CD4-positive, alpha-beta T cell treated with Interleukin-17A for 4 hours (primary cell): ENCODE results near the gene EPHA8.

Experiments
- DNase-seq: peaks from one replicate; pipeline ENCODE4 v3.0.0-alpha.2; 2020; ENCODE audit warnings: mixed read lengths

Gene EPHA8

GRCh38 chr1:22625262-22625925 lies 62.1 kb downstream of the EPHA8 start:
- no peak for DNase-seq

GRCh38 chr1:22626237-22627157 lies 63.2 kb downstream of the EPHA8 start:
- no peak for DNase-seq

GRCh38 chr1:22627331-22627730 lies 64.0 kb downstream of the EPHA8 start:
- DNase-seq, result no peak

- no peak for DNase-seq
Observed at GRCh38 chr1:22628698-22629444, 65.6 kb downstream of the EPHA8 start.

GRCh38 chr1:22629886-22630285 lies 66.6 kb downstream of the EPHA8 start:
- no peak for DNase-seq

- DNase-seq, result no peak
Observed at GRCh38 chr1:22633697-22634463, 70.6 kb downstream of the EPHA8 start.

- no peak for DNase-seq
Observed at GRCh38 chr1:22635436-22635835, 72.1 kb downstream of the EPHA8 start.

- DNase-seq, result no peak
Observed at GRCh38 chr1:22636353-22636752, 73.1 kb downstream of the EPHA8 start, which contains the start of gene C1QA. Gene C1QA (plus strand): TSS chr1:22636628. CDS start chr1:22637617, 989 bp downstream.

GRCh38 chr1:22636927-22637326 lies 73.6 kb downstream of the EPHA8 start:
- DNase-seq, result no peak

- no peak for DNase-seq
Observed at GRCh38 chr1:22637907-22638445, 74.7 kb downstream of the EPHA8 start.

GRCh38 chr1:22638476-22639234 lies 75.4 kb downstream of the EPHA8 start:
- DNase-seq, result no peak

GRCh38 chr1:22639286-22639685 lies 76.0 kb downstream of the EPHA8 start:
- no peak for DNase-seq

- DNase-seq, result no peak
Observed at GRCh38 chr1:22641247-22641646, 78.0 kb downstream of the EPHA8 start.

- peak; percentile 76 for DNase-seq
Observed at GRCh38 chr1:22641906-22642636, 78.8 kb downstream of the EPHA8 start.

GRCh38 chr1:22643381-22643780 lies 80.1 kb downstream of the EPHA8 start, which contains the start of gene C1QC:
Gene C1QC (plus strand): TSS chr1:22643633. CDS start chr1:22644024, 391 bp downstream.
- DNase-seq, result no peak

GRCh38 chr1:22643928-22644327 lies 80.6 kb downstream of the EPHA8 start:
- no peak for DNase-seq

GRCh38 chr1:22645931-22646330 lies 82.6 kb downstream of the EPHA8 start:
- no peak for DNase-seq

- no peak for DNase-seq
Observed at GRCh38 chr1:22646384-22646783, 83.1 kb downstream of the EPHA8 start.

- DNase-seq, result no peak
Observed at GRCh38 chr1:22650089-22650693, 86.9 kb downstream of the EPHA8 start.
